SIG-M5 treated with dmso at 0.1 percent for 504 hours (cell line): ENCODE data around the gene ZNF574.
"Not testable (repeated sequence)": the region's sequence is repeated elsewhere in the genome, so short reads cannot be mapped to it uniquely, and the experiment has no call there.

ENCODE experiments used
- DNase-seq: peaks from one replicate; lab custom pipeline; 2025; ENCODE audit not compliant: unreplicated experiment; lab: John Stamatoyannopoulos, UW

The ZNF574 gene

DNA sequence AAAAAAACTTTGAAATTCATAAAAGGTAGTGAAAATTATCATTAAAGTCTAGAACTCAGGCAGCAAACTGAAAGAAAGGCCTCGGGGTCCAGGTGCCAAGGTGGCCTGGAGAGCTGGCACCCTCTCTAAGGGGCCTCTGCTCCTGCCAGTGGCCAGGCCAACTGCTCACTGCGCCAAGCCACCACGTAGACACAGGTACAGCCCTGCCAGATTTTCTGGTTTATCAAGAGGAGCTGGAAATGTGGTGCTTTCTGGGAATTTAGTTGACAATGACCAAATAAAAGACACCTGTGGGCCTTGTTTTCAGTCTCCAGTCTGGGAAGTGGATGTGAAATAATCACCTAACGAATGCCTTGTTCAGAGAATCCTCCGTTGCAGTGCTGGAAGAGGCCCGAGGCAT is 22.8 kb downstream of the ZNF574 start:
- no peak for DNase-seq

- no peak for DNase-seq
These were observed 23.5 kb downstream of the ZNF574 start for GRCh38 chr19:42099336-42099925.

DNA sequence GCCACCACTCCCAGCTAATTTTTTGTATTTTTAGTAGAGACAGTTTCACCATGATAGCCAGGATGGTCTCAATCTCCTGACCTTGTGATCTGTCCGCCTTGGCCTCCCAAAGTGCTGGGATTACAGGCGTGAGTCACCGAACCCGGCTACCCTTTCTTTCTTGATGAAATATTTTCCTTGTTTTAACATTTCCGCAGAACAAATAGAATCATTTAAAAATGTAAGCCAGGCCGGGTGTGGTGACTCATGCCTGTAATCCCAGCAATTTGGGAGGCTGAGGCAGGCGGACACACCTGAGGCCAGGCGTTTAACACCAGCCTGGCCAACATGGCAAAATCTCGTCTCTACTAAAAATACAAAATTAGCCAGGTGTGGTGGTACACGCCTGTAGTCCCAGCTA is 24.3 kb downstream of the ZNF574 start:
- not testable (repeated sequence) for DNase-seq

DNA sequence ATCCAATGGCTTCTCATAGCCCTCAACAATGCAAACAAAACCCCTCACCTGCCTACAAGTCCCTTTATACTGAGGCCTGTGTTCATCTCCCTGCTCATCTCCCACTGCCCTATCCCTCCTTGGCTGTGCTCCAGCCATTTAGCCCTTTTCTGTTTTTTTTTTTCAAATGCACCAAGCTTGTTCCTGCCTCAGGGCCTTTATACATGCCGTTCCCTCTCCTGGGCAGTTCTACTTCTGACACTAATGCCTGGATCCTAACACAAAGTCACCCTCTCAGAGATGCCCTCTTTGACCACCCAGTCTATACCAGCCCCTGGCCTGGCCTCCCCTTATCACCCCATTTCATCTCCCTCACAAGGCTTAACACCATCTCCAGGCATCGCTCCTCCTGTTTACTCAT is 26.9 kb downstream of the ZNF574 start:
- DNase-seq, result no peak

DNA sequence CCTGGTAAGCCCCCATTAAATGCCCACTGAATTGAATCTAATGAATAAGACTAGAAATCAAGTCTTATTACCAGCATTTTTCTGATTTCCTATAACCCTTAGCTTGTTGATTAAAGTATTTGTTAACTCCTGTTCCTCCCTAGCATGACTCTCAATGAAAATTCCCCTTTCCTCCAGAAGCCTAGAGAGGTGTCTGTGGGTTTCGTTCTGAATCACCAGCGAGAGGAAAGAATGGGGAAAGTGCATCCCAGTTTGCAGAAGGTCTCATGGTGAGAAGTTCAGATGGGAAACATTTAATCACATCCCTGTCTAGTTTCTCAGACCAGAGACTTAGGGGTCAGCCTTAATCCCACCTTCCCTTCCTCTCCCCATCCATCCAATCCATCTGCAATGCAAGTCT is 29.4 kb downstream of the ZNF574 start:
- no peak for DNase-seq

GRCh38 chr19:42108527-42109389 is 32.8 kb downstream of the ZNF574 start:
- DNase-seq, result peak; percentile 88

- DNase-seq, result no peak
These were observed 33.9 kb downstream of the ZNF574 start for GRCh38 chr19:42109896-42110295.

GRCh38 chr19:42110658-42111057 is 34.7 kb downstream of the ZNF574 start:
- DNase-seq, result no peak

GRCh38 chr19:42111384-42111783 is 35.4 kb downstream of the ZNF574 start:
- no peak for DNase-seq

- no peak for DNase-seq
These were observed 35.8 kb downstream of the ZNF574 start for GRCh38 chr19:42111811-42112210.

DNA sequence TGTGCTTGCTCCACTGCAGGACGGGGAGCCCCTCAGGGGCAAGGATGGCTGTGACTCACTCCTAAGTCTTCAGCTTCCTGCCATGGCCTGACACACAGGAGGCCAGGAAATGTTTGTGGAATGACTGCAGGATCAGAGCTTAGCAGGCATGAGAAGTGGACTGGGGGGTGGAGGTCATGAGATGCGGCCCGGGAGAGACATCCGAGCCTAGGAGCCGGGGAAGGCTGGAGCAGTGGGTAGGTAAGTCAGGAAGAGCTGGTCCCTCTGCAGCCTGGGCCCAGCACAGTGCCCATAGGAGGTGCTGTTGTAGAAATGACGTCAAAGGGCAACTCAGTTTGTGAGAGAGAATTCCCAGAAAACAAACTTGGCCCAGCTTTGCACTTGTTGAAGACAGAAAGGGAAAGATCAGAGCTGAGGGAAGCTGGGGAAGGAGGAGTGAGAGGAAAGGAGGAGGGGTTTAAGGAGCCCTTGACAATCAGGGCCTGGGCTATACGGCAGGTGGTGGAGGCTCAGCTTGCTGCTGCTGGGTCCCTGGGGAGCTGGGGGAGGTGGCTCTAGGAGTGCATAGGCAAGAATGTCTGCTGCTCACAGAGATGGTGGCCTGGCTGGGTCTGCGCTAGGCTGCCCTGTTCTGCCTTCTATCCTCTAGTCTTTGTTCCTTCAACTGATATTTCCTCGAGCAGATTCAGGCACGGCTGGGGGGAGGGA is 37.8 kb downstream of the ZNF574 start:
- no peak for DNase-seq

- DNase-seq, result no peak
These were observed 38.4 kb downstream of the ZNF574 start for GRCh38 chr19:42114412-42114811.

DNA sequence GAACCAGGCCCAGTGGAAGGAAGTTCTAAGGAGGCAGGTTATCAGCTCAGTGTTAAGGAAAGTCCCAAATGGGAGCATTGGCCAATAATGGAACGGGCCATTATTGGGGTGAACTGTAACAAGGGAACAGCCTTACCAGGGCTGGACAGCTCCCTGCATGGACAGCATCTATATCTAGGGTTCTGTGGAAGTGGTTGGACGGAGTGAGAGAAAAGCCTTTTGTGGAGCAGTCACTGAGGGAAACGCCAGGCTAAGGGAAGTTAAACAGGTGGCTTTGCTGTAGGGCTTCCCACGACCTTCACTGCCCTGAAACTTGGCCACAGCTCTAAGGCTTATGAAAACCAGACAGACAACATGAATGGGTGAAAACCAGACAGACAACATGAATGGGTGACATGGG is 39.3 kb downstream of the ZNF574 start:
- no peak for DNase-seq

DNA sequence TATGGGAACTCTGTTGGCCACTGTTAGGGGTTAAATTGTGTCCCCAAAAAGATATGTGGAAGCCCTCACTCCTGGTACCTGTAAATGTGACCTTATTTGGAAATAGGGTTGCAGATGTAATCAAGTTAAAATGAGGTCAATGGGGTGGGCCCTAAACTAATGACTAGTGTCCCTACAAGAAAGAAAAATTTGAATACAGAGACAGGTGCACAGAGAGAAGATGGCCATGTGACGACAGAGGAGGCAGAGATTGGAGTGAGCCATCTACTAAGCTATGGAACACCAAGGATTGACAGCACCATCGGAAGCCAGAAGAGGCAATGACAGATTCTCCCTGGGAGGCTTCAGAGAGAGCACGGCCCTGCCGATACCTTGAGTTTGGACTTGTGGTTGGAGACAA is 39.7 kb downstream of the ZNF574 start:
- no peak for DNase-seq

- no peak for DNase-seq
These were observed 40.5 kb downstream of the ZNF574 start for GRCh38 chr19:42116308-42117075.

DNA sequence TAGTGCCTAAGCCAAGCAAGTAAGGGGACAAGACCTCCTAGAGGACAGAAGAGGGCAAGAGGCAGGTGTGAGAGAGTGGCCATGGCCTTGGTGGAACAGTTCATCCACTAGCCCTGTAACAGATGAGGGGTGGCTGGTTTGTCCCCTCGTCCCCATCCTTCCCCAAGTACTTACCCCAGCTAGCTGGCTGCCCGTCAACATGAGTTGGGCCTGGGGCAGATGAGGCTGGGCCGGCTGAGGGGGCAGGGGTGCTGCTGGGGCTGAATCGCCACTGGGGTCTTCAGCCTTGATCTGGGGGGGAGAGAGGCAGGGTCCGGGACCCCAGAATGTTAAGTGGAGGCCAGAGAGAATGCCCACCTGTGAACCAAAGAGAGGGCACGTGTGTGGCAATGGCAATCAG is 41.1 kb downstream of the ZNF574 start:
- DNase-seq, result no peak

- DNase-seq, result no peak
These were observed 44.5 kb downstream of the ZNF574 start for GRCh38 chr19:42120276-42120980.

DNA sequence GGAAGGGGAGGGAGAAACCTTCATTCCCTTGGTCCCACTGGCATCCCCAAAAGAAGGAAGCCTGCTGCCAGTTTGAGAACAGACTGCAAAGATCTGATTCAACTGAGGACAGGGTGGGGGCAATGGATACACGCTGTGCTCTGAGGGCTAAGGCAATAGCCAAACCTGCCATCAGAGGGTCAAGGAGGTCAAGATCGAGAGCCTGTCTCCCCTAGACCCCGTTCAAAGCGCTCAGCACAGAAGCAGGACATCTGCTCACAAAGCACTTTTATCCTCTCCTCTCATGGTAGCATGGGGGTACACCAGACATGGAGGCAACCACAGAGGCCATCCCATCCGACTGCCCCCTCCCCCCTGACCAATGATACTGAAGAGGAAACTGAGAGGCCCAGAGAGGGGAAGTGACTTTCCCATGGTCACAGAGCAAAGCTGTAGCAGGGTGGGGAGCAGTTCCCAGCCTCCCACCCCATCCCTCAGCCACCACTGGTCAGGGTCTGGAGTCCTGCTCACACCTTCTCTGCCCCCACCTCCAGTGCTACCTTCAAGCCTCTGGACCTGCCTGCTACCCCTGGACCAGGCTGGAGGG is 45.2 kb downstream of the ZNF574 start:
- DNase-seq, result no peak

DNA sequence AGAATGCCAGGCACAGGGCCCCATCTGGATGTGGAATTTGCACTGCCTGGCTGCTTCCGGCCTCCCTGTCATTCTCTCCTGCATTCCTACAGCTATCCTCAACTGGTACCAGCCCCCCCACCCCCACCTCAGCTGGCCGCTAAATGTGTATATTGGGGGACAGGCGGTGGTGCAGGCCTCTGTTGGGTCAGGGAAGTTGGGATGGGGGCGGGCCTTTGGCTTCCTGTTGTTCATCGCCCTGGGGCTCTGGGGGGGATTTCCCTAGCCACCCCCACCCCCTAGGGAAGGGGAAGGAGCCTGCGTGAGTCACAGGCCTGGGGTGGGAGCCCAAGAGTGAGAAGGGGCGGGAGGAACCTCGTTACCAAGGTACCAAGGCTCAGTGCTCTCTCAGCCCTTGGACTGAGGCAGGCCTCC is 45.7 kb downstream of the ZNF574 start:
- DNase-seq, result peak; percentile 57
